Measurements from ENCODE around the gene MDFIC2.

The MDFIC2 gene

GRCh38 chr3:70261283-70261682 is 51.2 kb downstream of the MDFIC2 start:
- no peak overlapping the region for H3K27ac ChIP-seq (ENCODE audit: low read depth, low read length)
- H2AFZ ChIP-seq (ENCODE audit: low read length, unreplicated experiment), result no peak overlapping the region
- H3K27me3 ChIP-seq (ENCODE audit: insufficient read depth, low read length), result no peaks in the 10 kb centered on the region
- H3K36me3 ChIP-seq (ENCODE audit: insufficient read depth, low read length), result no peaks in the 10 kb centered on the region
- no peaks in the 10 kb centered on the region for H3K79me2 ChIP-seq (ENCODE audit: control insufficient read depth, insufficient read depth, low read length, unreplicated experiment)
- H3K4me1 ChIP-seq (ENCODE audit: control insufficient read depth, insufficient read depth, low read length, unreplicated experiment), result no peaks in the 10 kb centered on the region
- H3K4me3 ChIP-seq (ENCODE audit: low read depth, low read length), result no peak overlapping the region

GRCh38 chr3:70256566-70256965 is 55.9 kb downstream of the MDFIC2 start:
- Histone ChIP-seq H3K4me3 (ENCODE audit: low read depth, low read length) (no peak overlapping the region), H3K36me3 (ENCODE audit: insufficient read depth, low read length) (no peaks in the 10 kb centered on the region), H3K27me3 (ENCODE audit: insufficient read depth, low read length) (no peaks in the 10 kb centered on the region), H3K27ac (ENCODE audit: low read depth, low read length) (no peak overlapping the region), H3K79me2 (ENCODE audit: control insufficient read depth, insufficient read depth, low read length, unreplicated experiment) (no peaks in the 10 kb centered on the region), H2AFZ (ENCODE audit: low read length, unreplicated experiment) (no peak overlapping the region), H3K4me1 (ENCODE audit: control insufficient read depth, insufficient read depth, low read length, unreplicated experiment) (no peaks in the 10 kb centered on the region)

- H3K79me2 ChIP-seq (ENCODE audit: control insufficient read depth, insufficient read depth, low read length, unreplicated experiment), result no peaks in the 10 kb centered on the region
- H3K27ac ChIP-seq (ENCODE audit: low read depth, low read length), result no peak overlapping the region
- no peak overlapping the region for H3K4me3 ChIP-seq (ENCODE audit: low read depth, low read length)
- H3K4me1 ChIP-seq (ENCODE audit: control insufficient read depth, insufficient read depth, low read length, unreplicated experiment), result no peaks in the 10 kb centered on the region
- H3K36me3 ChIP-seq (ENCODE audit: insufficient read depth, low read length), result no peaks in the 10 kb centered on the region
- no peak overlapping the region for H2AFZ ChIP-seq (ENCODE audit: low read length, unreplicated experiment)
- no peaks in the 10 kb centered on the region for H3K27me3 ChIP-seq (ENCODE audit: insufficient read depth, low read length)
These were observed 61.9 kb downstream of the MDFIC2 start for GRCh38 chr3:70250492-70250891.

- no peaks in the 10 kb centered on the region for H3K79me2 ChIP-seq (ENCODE audit: control insufficient read depth, insufficient read depth, low read length, unreplicated experiment)
- no peak overlapping the region for H3K27ac ChIP-seq (ENCODE audit: low read depth, low read length)
- H3K27me3 ChIP-seq (ENCODE audit: insufficient read depth, low read length), result no peaks in the 10 kb centered on the region
- no peaks in the 10 kb centered on the region for H3K4me1 ChIP-seq (ENCODE audit: control insufficient read depth, insufficient read depth, low read length, unreplicated experiment)
- no peaks in the 10 kb centered on the region for H3K36me3 ChIP-seq (ENCODE audit: insufficient read depth, low read length)
- no peak overlapping the region for H3K4me3 ChIP-seq (ENCODE audit: low read depth, low read length)
- H2AFZ ChIP-seq (ENCODE audit: low read length, unreplicated experiment), result no peak overlapping the region
These were observed 62.8 kb downstream of the MDFIC2 start for GRCh38 chr3:70249509-70250160.

GRCh38 chr3:70248856-70249255 is 63.6 kb downstream of the MDFIC2 start:
- Histone ChIP-seq H3K4me3 (ENCODE audit: low read depth, low read length) (no peak overlapping the region), H3K4me1 (ENCODE audit: control insufficient read depth, insufficient read depth, low read length, unreplicated experiment) (no peaks in the 10 kb centered on the region), H3K27ac (ENCODE audit: low read depth, low read length) (no peak overlapping the region), H3K79me2 (ENCODE audit: control insufficient read depth, insufficient read depth, low read length, unreplicated experiment) (no peaks in the 10 kb centered on the region), H2AFZ (ENCODE audit: low read length, unreplicated experiment) (no peak overlapping the region), H3K36me3 (ENCODE audit: insufficient read depth, low read length) (no peaks in the 10 kb centered on the region), H3K27me3 (ENCODE audit: insufficient read depth, low read length) (no peaks in the 10 kb centered on the region)

- H3K27ac ChIP-seq (ENCODE audit: low read depth, low read length), result no peak overlapping the region
- H3K27me3 ChIP-seq (ENCODE audit: insufficient read depth, low read length), result no peaks in the 10 kb centered on the region
- no peaks in the 10 kb centered on the region for H3K36me3 ChIP-seq (ENCODE audit: insufficient read depth, low read length)
- no peaks in the 10 kb centered on the region for H3K4me1 ChIP-seq (ENCODE audit: control insufficient read depth, insufficient read depth, low read length, unreplicated experiment)
- no peak overlapping the region for H2AFZ ChIP-seq (ENCODE audit: low read length, unreplicated experiment)
- H3K4me3 ChIP-seq (ENCODE audit: low read depth, low read length), result no peak overlapping the region
- no peaks in the 10 kb centered on the region for H3K79me2 ChIP-seq (ENCODE audit: control insufficient read depth, insufficient read depth, low read length, unreplicated experiment)
These were observed 64.5 kb downstream of the MDFIC2 start for GRCh38 chr3:70247955-70248354.

GRCh38 chr3:70245746-70246525 is 66.5 kb downstream of the MDFIC2 start:
- H3K4me3 ChIP-seq (ENCODE audit: low read depth, low read length), result no peak overlapping the region
- H3K36me3 ChIP-seq (ENCODE audit: insufficient read depth, low read length), result no peaks in the 10 kb centered on the region
- no peaks in the 10 kb centered on the region for H3K79me2 ChIP-seq (ENCODE audit: control insufficient read depth, insufficient read depth, low read length, unreplicated experiment)
- H3K27ac ChIP-seq (ENCODE audit: low read depth, low read length), result no peak overlapping the region
- H3K27me3 ChIP-seq (ENCODE audit: insufficient read depth, low read length), result no peaks in the 10 kb centered on the region
- no peak overlapping the region for H2AFZ ChIP-seq (ENCODE audit: low read length, unreplicated experiment)
- no peaks in the 10 kb centered on the region for H3K4me1 ChIP-seq (ENCODE audit: control insufficient read depth, insufficient read depth, low read length, unreplicated experiment)

- H3K27me3 ChIP-seq (ENCODE audit: insufficient read depth, low read length), result no peaks in the 10 kb centered on the region
These were observed 68.0 kb downstream of the MDFIC2 start for GRCh38 chr3:70244422-70244821.

GRCh38 chr3:70242297-70242882 is 70.0 kb downstream of the MDFIC2 start:
- H2AFZ ChIP-seq (ENCODE audit: low read length, unreplicated experiment), result no peak overlapping the region
- no peak overlapping the region for H3K4me3 ChIP-seq (ENCODE audit: low read depth, low read length)
- no peak overlapping the region for H3K27ac ChIP-seq (ENCODE audit: low read depth, low read length)
- H3K27me3 ChIP-seq (ENCODE audit: insufficient read depth, low read length), result no peaks in the 10 kb centered on the region
- H3K36me3 ChIP-seq (ENCODE audit: insufficient read depth, low read length), result no peaks in the 10 kb centered on the region
- H3K79me2 ChIP-seq (ENCODE audit: control insufficient read depth, insufficient read depth, low read length, unreplicated experiment), result no peaks in the 10 kb centered on the region
- H3K4me1 ChIP-seq (ENCODE audit: control insufficient read depth, insufficient read depth, low read length, unreplicated experiment), result no peaks in the 10 kb centered on the region

More at GRCh38 chr3:70244422-70244821, 68.0 kb downstream of the MDFIC2 start:
- H3K27ac ChIP-seq (ENCODE audit: low read depth, low read length), result no peak overlapping the region
- no peak overlapping the region for H3K4me3 ChIP-seq (ENCODE audit: low read depth, low read length)
- H3K79me2 ChIP-seq (ENCODE audit: control insufficient read depth, insufficient read depth, low read length, unreplicated experiment), result no peaks in the 10 kb centered on the region
- H3K4me1 ChIP-seq (ENCODE audit: control insufficient read depth, insufficient read depth, low read length, unreplicated experiment), result no peaks in the 10 kb centered on the region
- no peak overlapping the region for H2AFZ ChIP-seq (ENCODE audit: low read length, unreplicated experiment)
- H3K36me3 ChIP-seq (ENCODE audit: insufficient read depth, low read length), result no peaks in the 10 kb centered on the region

GRCh38 chr3:70233812-70234211 is 78.6 kb downstream of the MDFIC2 start:
- Histone ChIP-seq H3K36me3 (ENCODE audit: insufficient read depth, low read length) (no peaks in the 10 kb centered on the region), H3K27me3 (ENCODE audit: insufficient read depth, low read length) (no peaks in the 10 kb centered on the region), H2AFZ (ENCODE audit: low read length, unreplicated experiment) (no peak overlapping the region), H3K4me3 (ENCODE audit: low read depth, low read length) (no peak overlapping the region), H3K79me2 (ENCODE audit: control insufficient read depth, insufficient read depth, low read length, unreplicated experiment) (no peaks in the 10 kb centered on the region), H3K4me1 (ENCODE audit: control insufficient read depth, insufficient read depth, low read length, unreplicated experiment) (no peaks in the 10 kb centered on the region), H3K27ac (ENCODE audit: low read depth, low read length) (no peak overlapping the region)

GRCh38 chr3:70233112-70233511 is 79.3 kb downstream of the MDFIC2 start:
- no peaks in the 10 kb centered on the region for H3K79me2 ChIP-seq (ENCODE audit: control insufficient read depth, insufficient read depth, low read length, unreplicated experiment)
- no peak overlapping the region for H3K4me3 ChIP-seq (ENCODE audit: low read depth, low read length)
- H3K27me3 ChIP-seq (ENCODE audit: insufficient read depth, low read length), result no peaks in the 10 kb centered on the region
- H3K27ac ChIP-seq (ENCODE audit: low read depth, low read length), result no peak overlapping the region
- no peaks in the 10 kb centered on the region for H3K4me1 ChIP-seq (ENCODE audit: control insufficient read depth, insufficient read depth, low read length, unreplicated experiment)
- no peak overlapping the region for H2AFZ ChIP-seq (ENCODE audit: low read length, unreplicated experiment)
- H3K36me3 ChIP-seq (ENCODE audit: insufficient read depth, low read length), result no peaks in the 10 kb centered on the region
